GM21825 (cell line): ENCODE data around the gene LLCFC1.

Source experiments
- ATAC-seq: cut with Tn5 transposase; IDR thresholded peaks from one replicate; pipeline ENCODE4 v1.9.1; 2021; ENCODE audit warnings: mild to moderate bottlenecking, moderate library complexity; ENCODE audit not compliant: unreplicated experiment

LLCFC1 gene

GRCh38 chr7:142939226-142939910 lies at the start of gene LLCFC1:
LLCFC1 (plus strand) TSS chr7:142939484; CDS start chr7:142939622, 138 bp downstream.
- ATAC-seq: no peak

- no peak for ATAC-seq
Measured at GRCh38 chr7:142889816-142890215, 49.5 kb upstream of the LLCFC1 start.

- ATAC-seq: no peak
Measured at GRCh38 chr7:142890874-142891485, 48.3 kb upstream of the LLCFC1 start.

GRCh38 chr7:142891490-142892082 lies 47.7 kb upstream of the LLCFC1 start:
- ATAC-seq: no peak

- ATAC-seq: no peak
Measured at GRCh38 chr7:142892951-142893350, 46.3 kb upstream of the LLCFC1 start.

GRCh38 chr7:142894112-142894984 lies 44.9 kb upstream of the LLCFC1 start:
- ATAC-seq: no peak

GRCh38 chr7:142894985-142895593 lies 44.2 kb upstream of the LLCFC1 start:
- ATAC-seq: no peak

GRCh38 chr7:142896151-142896550 lies 43.1 kb upstream of the LLCFC1 start:
- ATAC-seq: no peak

- no peak for ATAC-seq
Measured at GRCh38 chr7:142896741-142897379, 42.4 kb upstream of the LLCFC1 start.

- ATAC-seq: no peak
Measured at GRCh38 chr7:142897691-142898090, 41.6 kb upstream of the LLCFC1 start.

- no peak for ATAC-seq
Measured at GRCh38 chr7:142898377-142899170, 40.7 kb upstream of the LLCFC1 start.

- no peak for ATAC-seq
Measured at GRCh38 chr7:142899661-142900060, 39.6 kb upstream of the LLCFC1 start.

GRCh38 chr7:142901426-142902259 lies 37.6 kb upstream of the LLCFC1 start:
- no peak for ATAC-seq

- no peak for ATAC-seq
Measured at GRCh38 chr7:142904128-142904527, 35.2 kb upstream of the LLCFC1 start.

GRCh38 chr7:142905759-142906158 lies 33.5 kb upstream of the LLCFC1 start:
- no peak for ATAC-seq

GRCh38 chr7:142906643-142907042 lies 32.6 kb upstream of the LLCFC1 start:
- ATAC-seq: no peak

GRCh38 chr7:142908290-142908689 lies 31.0 kb upstream of the LLCFC1 start:
- ATAC-seq: no peak
